HUES6 (cell line): ENCODE measurements around the gene ZMAT3.

Experiments used
- H3K27ac ChIP-seq: 2 replicates; pipeline ENCODE4 v1.7.0; 2013; ENCODE audit warnings: low read depth, mild to moderate bottlenecking, low read length, inconsistent platforms
- H3K27me3 ChIP-seq: 2 replicates; pipeline ENCODE4 v1.6.1; 2013; ENCODE audit warnings: low read length; ENCODE audit not compliant: control insufficient read depth, insufficient read depth
- H3K36me3 ChIP-seq: 2 replicates; pipeline ENCODE4 v1.6.1; 2013; ENCODE audit warnings: low read length; ENCODE audit not compliant: control insufficient read depth, insufficient read depth
- H3K4me1 ChIP-seq: 2 replicates; pipeline ENCODE4 v1.6.1; 2013; ENCODE audit warnings: low read length; ENCODE audit not compliant: control insufficient read depth, insufficient read depth
- H3K4me3 ChIP-seq: 2 replicates; pipeline ENCODE4 v1.5.1; 2013; ENCODE audit warnings: low read depth, low read length
- H3K9ac ChIP-seq: one replicate; pipeline ENCODE4 v1.6.1; 2013; ENCODE audit warnings: mild to moderate bottlenecking, low read length
- H3K9me3 ChIP-seq: 2 replicates; pipeline ENCODE4 v1.6.1; 2013; ENCODE audit warnings: low read depth, low read length; ENCODE audit not compliant: control insufficient read depth, insufficient read depth

Gene ZMAT3

GRCh38 chr3:179021119-179021903 is 50.3 kb downstream of the ZMAT3 start:
- H3K4me1 ChIP-seq, result no peaks in the 10 kb centered on the region
- H3K36me3 ChIP-seq, result no peaks in the 10 kb centered on the region
- no peak overlapping the region for H3K9ac ChIP-seq
- no peaks in the 10 kb centered on the region for H3K9me3 ChIP-seq
- H3K27me3 ChIP-seq, result no peaks in the 10 kb centered on the region
- no peak overlapping the region for H3K4me3 ChIP-seq
- H3K27ac ChIP-seq, result no peak overlapping the region

- Histone ChIP-seq H3K36me3 (no peaks in the 10 kb centered on the region), H3K4me1 (no peaks in the 10 kb centered on the region), H3K4me3 (no peak overlapping the region), H3K27me3 (no peaks in the 10 kb centered on the region), H3K9ac (no peak overlapping the region), H3K9me3 (no peaks in the 10 kb centered on the region), H3K27ac (no peak overlapping the region)
These were observed 51.5 kb downstream of the ZMAT3 start for GRCh38 chr3:179020112-179020511.

- H3K9ac ChIP-seq, result no peak overlapping the region
- H3K27me3 ChIP-seq, result no peaks in the 10 kb centered on the region
- no peaks in the 10 kb centered on the region for H3K36me3 ChIP-seq
- no peaks in the 10 kb centered on the region for H3K4me1 ChIP-seq
- no peak overlapping the region for H3K4me3 ChIP-seq
- no peak overlapping the region for H3K27ac ChIP-seq
- H3K9me3 ChIP-seq, result no peaks in the 10 kb centered on the region
These were observed 52.8 kb downstream of the ZMAT3 start for GRCh38 chr3:179018808-179019207.

GRCh38 chr3:179016979-179017670 is 54.5 kb downstream of the ZMAT3 start:
- no peaks in the 10 kb centered on the region for H3K27me3 ChIP-seq
- H3K9ac ChIP-seq, result no peak overlapping the region
- no peak overlapping the region for H3K4me3 ChIP-seq
- no peaks in the 10 kb centered on the region for H3K36me3 ChIP-seq
- H3K9me3 ChIP-seq, result no peaks in the 10 kb centered on the region
- no peaks in the 10 kb centered on the region for H3K4me1 ChIP-seq
- no peak overlapping the region for H3K27ac ChIP-seq

GRCh38 chr3:179015551-179016020 is 56.0 kb downstream of the ZMAT3 start:
- Histone ChIP-seq H3K27me3 (no peaks in the 10 kb centered on the region), H3K4me1 (no peaks in the 10 kb centered on the region), H3K9me3 (no peaks in the 10 kb centered on the region), H3K27ac (no peak overlapping the region), H3K36me3 (no peaks in the 10 kb centered on the region), H3K9ac (no peak overlapping the region), H3K4me3 (no peak overlapping the region)

GRCh38 chr3:179005706-179006105 is 65.9 kb downstream of the ZMAT3 start:
- Histone ChIP-seq H3K27ac (no peak overlapping the region), H3K27me3 (no peaks in the 10 kb centered on the region), H3K4me1 (no peaks in the 10 kb centered on the region), H3K9ac (no peak overlapping the region), H3K4me3 (no peak overlapping the region), H3K36me3 (no peaks in the 10 kb centered on the region), H3K9me3 (peaks cover 3% of the 10 kb centered on the region; the same call in 1 of the 2 replicates)

- Histone ChIP-seq H3K4me1 (no peaks in the 10 kb centered on the region), H3K27me3 (no peaks in the 10 kb centered on the region), H3K4me3 (no peak overlapping the region), H3K36me3 (no peaks in the 10 kb centered on the region), H3K9me3 (peaks cover 3% of the 10 kb centered on the region; the same call in 1 of the 2 replicates), H3K27ac (no peak overlapping the region), H3K9ac (no peak overlapping the region)
These were observed 66.4 kb downstream of the ZMAT3 start for GRCh38 chr3:179005213-179005612.

- H3K36me3 ChIP-seq, result no peaks in the 10 kb centered on the region
- H3K4me3 ChIP-seq, result no peak overlapping the region
- no peaks in the 10 kb centered on the region for H3K4me1 ChIP-seq
These were observed 71.0 kb downstream of the ZMAT3 start for GRCh38 chr3:179000659-179001058.

GRCh38 chr3:179000144-179000543 is 71.5 kb downstream of the ZMAT3 start:
- Histone ChIP-seq H3K4me3 (no peak overlapping the region), H3K9ac (no peak overlapping the region), H3K36me3 (no peaks in the 10 kb centered on the region), H3K27ac (no peak overlapping the region), H3K4me1 (no peaks in the 10 kb centered on the region), H3K9me3 (no peaks in the 10 kb centered on the region), H3K27me3 (no peaks in the 10 kb centered on the region)

More at GRCh38 chr3:179000659-179001058, 71.0 kb downstream of the ZMAT3 start:
- H3K27me3 ChIP-seq, result no peaks in the 10 kb centered on the region
- H3K9ac ChIP-seq, result no peak overlapping the region
- H3K9me3 ChIP-seq, result no peaks in the 10 kb centered on the region
- H3K27ac ChIP-seq, result no peak overlapping the region

GRCh38 chr3:178996399-178996798 is 75.2 kb downstream of the ZMAT3 start:
- H3K4me1 ChIP-seq, result no peaks in the 10 kb centered on the region
- H3K27ac ChIP-seq, result no peak overlapping the region
- peaks cover 3% of the 10 kb centered on the region; the same call in 1 of the 2 replicates for H3K9me3 ChIP-seq
- no peak overlapping the region for H3K4me3 ChIP-seq
- H3K36me3 ChIP-seq, result no peaks in the 10 kb centered on the region
- no peaks in the 10 kb centered on the region for H3K27me3 ChIP-seq
- H3K9ac ChIP-seq, result no peak overlapping the region

- Histone ChIP-seq H3K9me3 (peaks cover 54% of the 10 kb centered on the region), H3K27me3 (no peaks in the 10 kb centered on the region), H3K4me3 (no peak overlapping the region), H3K4me1 (no peaks in the 10 kb centered on the region), H3K9ac (no peak overlapping the region), H3K36me3 (no peaks in the 10 kb centered on the region), H3K27ac (no peak overlapping the region)
These were observed 81.3 kb downstream of the ZMAT3 start for GRCh38 chr3:178990293-178990692.
